ENCODE measurements around the gene MYO7B. TPM values are rescaled to one million over a fixed set of nuclear protein-coding genes. Genes with fewer than 3 reads are reported as not detected.
A peak's percentile ranks its signal among the peaks of the same experiment; 100 is the strongest.

The MYO7B gene
- total RNA-seq, 2 donors from 2014 or later = 0.14 to 0.78 TPM

DNA sequence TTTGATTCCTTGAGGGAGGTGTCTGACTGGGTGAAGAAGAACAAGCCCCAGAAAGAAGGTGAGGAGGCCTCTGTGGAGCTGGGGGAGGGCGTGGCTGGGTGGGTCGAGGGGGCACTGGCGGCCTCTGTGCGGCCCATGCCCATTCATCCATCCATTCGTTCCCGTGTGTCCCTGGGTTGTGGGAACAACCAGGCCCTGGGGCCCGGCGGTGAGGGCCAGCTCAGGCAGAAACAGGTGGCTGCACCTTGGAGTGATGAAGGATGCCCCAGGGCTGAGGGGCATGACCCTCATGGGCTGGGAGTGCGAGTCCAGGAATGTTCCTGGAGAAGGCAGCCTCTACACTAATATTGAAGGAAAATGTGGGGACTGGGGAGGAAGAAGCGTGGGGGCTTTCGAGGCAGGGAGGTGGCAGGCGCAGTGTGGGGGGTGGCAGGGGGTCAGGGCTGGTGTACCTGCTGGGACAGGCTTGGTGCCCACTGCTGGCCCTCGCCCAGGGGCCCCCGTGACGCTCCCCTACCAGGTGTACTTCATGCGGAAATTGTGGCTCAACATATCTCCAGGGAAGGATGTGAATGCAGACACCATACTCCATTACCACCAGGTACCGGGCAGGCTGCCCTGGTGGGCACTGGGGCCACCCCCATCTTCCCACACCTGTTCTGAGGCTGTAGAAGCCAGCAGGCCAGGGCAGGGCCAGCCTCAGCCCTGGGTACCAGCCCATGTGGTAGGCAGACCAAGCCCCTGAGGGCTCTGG lies 99.3 kb downstream of the MYO7B start:
- H3K27me3 ChIP-seq (replicated peaks; ENCODE audit: insufficient read depth) = no peaks in the 10 kb centered on the region
- H3K27ac ChIP-seq = peak overlapping the region in 1 of 2 donors; percentile 62
- TF ChIP-seq, protein P1, sequence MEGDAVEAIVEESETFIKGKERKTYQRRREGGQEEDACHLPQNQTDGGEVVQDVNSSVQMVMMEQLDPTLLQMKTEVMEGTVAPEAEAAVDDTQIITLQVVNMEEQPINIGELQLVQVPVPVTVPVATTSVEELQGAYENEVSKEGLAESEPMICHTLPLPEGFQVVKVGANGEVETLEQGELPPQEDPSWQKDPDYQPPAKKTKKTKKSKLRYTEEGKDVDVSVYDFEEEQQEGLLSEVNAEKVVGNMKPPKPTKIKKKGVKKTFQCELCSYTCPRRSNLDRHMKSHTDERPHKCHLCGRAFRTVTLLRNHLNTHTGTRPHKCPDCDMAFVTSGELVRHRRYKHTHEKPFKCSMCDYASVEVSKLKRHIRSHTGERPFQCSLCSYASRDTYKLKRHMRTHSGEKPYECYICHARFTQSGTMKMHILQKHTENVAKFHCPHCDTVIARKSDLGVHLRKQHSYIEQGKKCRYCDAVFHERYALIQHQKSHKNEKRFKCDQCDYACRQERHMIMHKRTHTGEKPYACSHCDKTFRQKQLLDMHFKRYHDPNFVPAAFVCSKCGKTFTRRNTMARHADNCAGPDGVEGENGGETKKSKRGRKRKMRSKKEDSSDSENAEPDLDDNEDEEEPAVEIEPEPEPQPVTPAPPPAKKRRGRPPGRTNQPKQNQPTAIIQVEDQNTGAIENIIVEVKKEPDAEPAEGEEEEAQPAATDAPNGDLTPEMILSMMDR (IDR thresholded peaks at IDR 0.05) = no peak
- no peak overlapping the region for H3K4me3 ChIP-seq
- ATAC-seq (ENCODE audit: insufficient number of reproducible peaks, low FRiP score, low read depth) (no peak), DNase-seq (ENCODE audit: low spot score) (no peak)
- no peaks in the 10 kb centered on the region for H3K9me3 ChIP-seq
- H3K4me1 ChIP-seq (ENCODE audit: control insufficient read depth in 1 of 2, low read depth in 2 of 2) = peaks cover 27 to 52% of the 10 kb centered on the region in 2 donors
- peaks cover 10% of the 10 kb centered on the region for H3K36me3 ChIP-seq

DNA sequence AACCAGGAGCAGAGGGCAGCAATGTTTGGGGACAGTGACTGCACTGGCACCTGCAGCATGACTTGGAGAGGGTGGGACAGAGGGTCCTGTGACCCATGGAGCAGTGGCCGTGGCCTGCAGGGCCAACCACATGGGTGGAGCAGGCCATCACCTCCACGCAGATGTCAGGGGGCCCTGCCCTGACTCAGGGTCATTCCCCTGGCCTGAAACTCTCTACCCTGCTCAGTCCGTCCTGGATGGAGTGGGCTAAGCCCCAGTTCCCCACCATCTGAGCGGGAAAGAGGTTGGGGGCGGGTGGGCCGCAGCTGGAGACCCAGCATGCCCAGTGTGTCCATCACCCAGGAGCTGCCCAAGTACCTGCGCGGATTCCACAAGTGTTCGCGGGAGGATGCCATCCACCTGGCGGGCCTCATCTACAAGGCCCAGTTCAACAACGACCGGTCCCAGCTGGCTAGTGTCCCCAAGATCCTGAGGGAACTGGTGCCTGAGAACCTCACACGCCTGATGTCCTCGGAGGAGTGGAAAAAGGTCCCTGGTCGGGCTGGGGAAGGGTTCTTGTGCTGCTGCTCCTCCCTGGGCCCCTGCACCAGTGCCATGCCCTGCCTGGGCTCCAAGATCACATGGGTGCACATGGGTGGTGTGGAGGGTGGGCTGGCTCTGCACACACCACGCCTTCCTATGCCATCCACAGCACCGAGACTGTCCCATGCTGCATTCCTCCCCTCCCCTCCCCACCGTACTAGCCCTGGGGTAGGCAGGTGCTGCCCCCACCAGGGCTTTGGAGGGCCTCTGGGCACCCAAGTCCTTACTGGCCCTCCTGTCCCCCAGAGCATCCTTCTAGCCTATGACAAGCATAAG lies 100.1 kb downstream of the MYO7B start:
- Histone ChIP-seq H3K4me1 (ENCODE audit: control insufficient read depth in 1 of 2, low read depth in 2 of 2) (peaks cover 27 to 52% of the 10 kb centered on the region in 2 donors), H3K27ac (peak overlapping the region in 1 of 2 donors; percentile 11), H3K27me3 (replicated peaks; ENCODE audit: insufficient read depth) (no peaks in the 10 kb centered on the region), H3K4me3 (no peak overlapping the region), H3K9me3 (no peaks in the 10 kb centered on the region), H3K36me3 (peaks cover 18% of the 10 kb centered on the region)
- ATAC-seq (ENCODE audit: insufficient number of reproducible peaks, low FRiP score, low read depth) (no peak), DNase-seq (ENCODE audit: low spot score) (no peak)
- TF ChIP-seq, protein P1 (IDR thresholded peaks at IDR 0.05) = no peak

- ATAC-seq (ENCODE audit: insufficient number of reproducible peaks, low FRiP score, low read depth) (no peak), DNase-seq (ENCODE audit: low spot score) (no peak)
- Histone ChIP-seq H3K4me1 (ENCODE audit: control insufficient read depth in 1 of 2, low read depth in 2 of 2) (peaks cover 27 to 52% of the 10 kb centered on the region in 2 donors), H3K9me3 (no peaks in the 10 kb centered on the region), H3K4me3 (no peak overlapping the region), H3K27ac (peak overlapping the region; percentile 86), H3K27me3 (replicated peaks; ENCODE audit: insufficient read depth) (no peaks in the 10 kb centered on the region), H3K36me3 (peaks cover 27% of the 10 kb centered on the region)
- TF ChIP-seq, protein P1 (IDR thresholded peaks at IDR 0.05) = no peak
These were observed 101.1 kb downstream of the MYO7B start for GRCh38 chr2:127636248-127637235.

- Histone ChIP-seq H3K36me3 (peaks cover 27% of the 10 kb centered on the region), H3K4me3 (no peak overlapping the region), H3K4me1 (ENCODE audit: control insufficient read depth in 1 of 2, low read depth in 2 of 2) (peaks cover 27 to 51% of the 10 kb centered on the region in 2 donors), H3K9me3 (no peaks in the 10 kb centered on the region), H3K27me3 (replicated peaks; ENCODE audit: insufficient read depth) (no peaks in the 10 kb centered on the region), H3K27ac (peak overlapping the region; percentile 86)
- ATAC-seq (ENCODE audit: insufficient number of reproducible peaks, low FRiP score, low read depth) = no peak
- TF ChIP-seq, protein P1 (IDR thresholded peaks at IDR 0.05) = no peak
- no peak for DNase-seq (ENCODE audit: low spot score)
These were observed 101.8 kb downstream of the MYO7B start for GRCh38 chr2:127637236-127637630.

Measured in thoracic aorta (tissue), 2 donors.